GM19239 (cell line): Measurements from ENCODE around the gene CAMTA1.

ENCODE experiments used
- DNase-seq: peaks from one replicate; pipeline ENCODE4 v3.0.0; 2011; ENCODE audit warnings: low spot score; ENCODE audit not compliant: insufficient read length
- FAIRE-seq: peaks from 2 replicates; lab custom pipeline; 2011; peaks lifted over from hg19 to GRCh38; lab: Jason Lieb, UNC

Gene CAMTA1

GRCh38 chr1:7382971-7383370, 597.7 kb downstream of the CAMTA1 start:
- no peak for DNase-seq
- FAIRE-seq, result no peak

GRCh38 chr1:7383671-7384520, 598.6 kb downstream of the CAMTA1 start:
- DNase-seq, result no peak
- no peak for FAIRE-seq

- no peak for FAIRE-seq
- DNase-seq, result no peak
Observed at GRCh38 chr1:7384679-7385078, 599.4 kb downstream of the CAMTA1 start.

- FAIRE-seq (no peak), DNase-seq (no peak)
Observed at GRCh38 chr1:7385471-7386225, 600.4 kb downstream of the CAMTA1 start.

GRCh38 chr1:7386226-7387052, 601.2 kb downstream of the CAMTA1 start:
- FAIRE-seq, result no peak
- no peak for DNase-seq

- DNase-seq (no peak), FAIRE-seq (no peak)
Observed at GRCh38 chr1:7387053-7387927, 602.0 kb downstream of the CAMTA1 start.

- FAIRE-seq, result no peak
- no peak for DNase-seq
Observed at GRCh38 chr1:7388141-7388487, 602.9 kb downstream of the CAMTA1 start.

GRCh38 chr1:7388488-7389185, 603.4 kb downstream of the CAMTA1 start:
- FAIRE-seq, result no peak
- no peak for DNase-seq

GRCh38 chr1:7389201-7389905, 604.1 kb downstream of the CAMTA1 start:
- DNase-seq (no peak), FAIRE-seq (no peak)

- FAIRE-seq, result no peak
Observed at GRCh38 chr1:7389906-7390603, 604.8 kb downstream of the CAMTA1 start.

GRCh38 chr1:7390604-7391000, 605.3 kb downstream of the CAMTA1 start:
- DNase-seq (no peak), FAIRE-seq (no peak)

More at GRCh38 chr1:7389906-7390603, 604.8 kb downstream of the CAMTA1 start:
- DNase-seq, result no peak

- DNase-seq (no peak), FAIRE-seq (no peak)
Observed at GRCh38 chr1:7393136-7393535, 607.9 kb downstream of the CAMTA1 start.

- DNase-seq (no peak), FAIRE-seq (no peak)
Observed at GRCh38 chr1:7395251-7395650, 610.0 kb downstream of the CAMTA1 start.

- DNase-seq, result no peak
- FAIRE-seq, result no peak
Observed at GRCh38 chr1:7398982-7399381, 613.7 kb downstream of the CAMTA1 start.

- DNase-seq, result no peak
- no peak for FAIRE-seq
Observed at GRCh38 chr1:7399514-7400125, 614.4 kb downstream of the CAMTA1 start.

GRCh38 chr1:7400566-7400965, 615.3 kb downstream of the CAMTA1 start:
- FAIRE-seq (no peak), DNase-seq (no peak)

- FAIRE-seq (no peak), DNase-seq (no peak)
Observed at GRCh38 chr1:7401814-7402547, 616.7 kb downstream of the CAMTA1 start.
